LNCAP (cell line): ENCODE data around the gene RNF11.

Experiments used
- TF ChIP-seq, protein P1 (sequence below): fragments of 450-650 bp; IDR thresholded peaks from 2 replicates; pipeline ENCODE4 v1.5.1; 2017; ENCODE audit warnings: mild to moderate bottlenecking

Gene RNF11

DNA sequence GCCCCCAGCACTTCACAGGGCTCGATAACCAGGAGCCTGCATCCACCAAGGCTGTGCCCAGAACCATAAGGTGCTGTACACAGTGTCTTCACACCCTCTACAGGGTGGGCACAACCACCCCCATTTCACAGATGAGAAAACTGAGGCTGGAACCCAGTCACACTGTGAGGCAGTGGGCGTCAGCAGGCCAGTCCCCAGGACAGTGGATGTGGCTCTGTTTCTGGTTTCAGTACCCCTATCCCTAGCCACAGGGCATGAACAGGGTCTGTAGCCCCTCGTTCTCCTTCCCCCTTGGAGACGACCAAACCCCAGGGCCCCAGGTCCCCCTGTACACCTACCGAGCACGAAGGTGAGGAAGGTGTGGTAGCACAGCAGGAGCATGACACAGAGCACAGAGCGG, 66.7 kb downstream of the RNF11 start:
- TF ChIP-seq, protein P1, sequence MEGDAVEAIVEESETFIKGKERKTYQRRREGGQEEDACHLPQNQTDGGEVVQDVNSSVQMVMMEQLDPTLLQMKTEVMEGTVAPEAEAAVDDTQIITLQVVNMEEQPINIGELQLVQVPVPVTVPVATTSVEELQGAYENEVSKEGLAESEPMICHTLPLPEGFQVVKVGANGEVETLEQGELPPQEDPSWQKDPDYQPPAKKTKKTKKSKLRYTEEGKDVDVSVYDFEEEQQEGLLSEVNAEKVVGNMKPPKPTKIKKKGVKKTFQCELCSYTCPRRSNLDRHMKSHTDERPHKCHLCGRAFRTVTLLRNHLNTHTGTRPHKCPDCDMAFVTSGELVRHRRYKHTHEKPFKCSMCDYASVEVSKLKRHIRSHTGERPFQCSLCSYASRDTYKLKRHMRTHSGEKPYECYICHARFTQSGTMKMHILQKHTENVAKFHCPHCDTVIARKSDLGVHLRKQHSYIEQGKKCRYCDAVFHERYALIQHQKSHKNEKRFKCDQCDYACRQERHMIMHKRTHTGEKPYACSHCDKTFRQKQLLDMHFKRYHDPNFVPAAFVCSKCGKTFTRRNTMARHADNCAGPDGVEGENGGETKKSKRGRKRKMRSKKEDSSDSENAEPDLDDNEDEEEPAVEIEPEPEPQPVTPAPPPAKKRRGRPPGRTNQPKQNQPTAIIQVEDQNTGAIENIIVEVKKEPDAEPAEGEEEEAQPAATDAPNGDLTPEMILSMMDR, result no peak

DNA sequence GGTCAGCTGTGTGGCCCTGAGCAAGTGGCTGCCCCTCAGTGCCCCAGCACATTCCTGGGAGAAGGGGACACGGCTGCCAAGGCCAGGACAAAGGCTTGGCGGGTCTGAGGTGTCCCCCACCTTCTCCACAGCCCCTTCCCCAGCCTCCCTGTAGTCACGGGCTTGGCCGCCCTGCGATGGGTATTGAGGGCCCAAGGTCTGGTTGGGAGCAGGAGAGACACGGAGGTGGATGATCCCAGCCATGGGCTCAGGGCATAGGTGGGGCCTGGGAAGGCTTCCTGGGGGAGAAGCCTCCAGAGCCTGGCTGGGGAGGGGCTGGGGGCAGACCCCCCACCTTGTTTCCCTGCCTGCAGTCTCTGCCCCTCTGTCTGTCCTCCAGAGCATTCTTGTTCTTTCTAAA, 67.2 kb downstream of the RNF11 start:
- TF ChIP-seq, protein P1, result no peak

DNA sequence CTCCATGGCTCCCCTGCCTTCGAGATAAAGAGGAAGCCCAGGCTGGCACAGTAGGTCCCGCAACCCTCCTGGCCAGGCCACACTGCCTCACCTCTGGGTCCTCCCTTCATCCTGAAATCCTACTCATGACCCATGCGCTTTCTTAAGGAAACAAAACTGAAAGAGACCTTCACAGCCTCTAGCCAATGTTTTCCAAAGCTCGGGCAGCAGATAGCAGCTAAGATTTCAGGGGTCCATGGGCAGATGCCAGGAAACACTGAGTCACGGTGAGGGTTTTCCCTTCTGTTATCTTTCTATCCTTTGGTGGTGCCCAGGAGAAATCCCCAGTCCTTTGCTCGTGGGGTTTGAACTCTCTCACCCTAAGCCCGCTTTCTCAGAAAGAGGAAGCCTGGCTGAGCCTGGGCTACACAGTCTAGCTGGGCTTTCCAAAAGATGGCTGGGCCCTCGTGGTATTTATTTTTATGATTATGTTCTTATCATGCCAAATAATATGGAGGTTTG, 67.7 kb downstream of the RNF11 start:
- TF ChIP-seq, protein P1, result no peak

DNA sequence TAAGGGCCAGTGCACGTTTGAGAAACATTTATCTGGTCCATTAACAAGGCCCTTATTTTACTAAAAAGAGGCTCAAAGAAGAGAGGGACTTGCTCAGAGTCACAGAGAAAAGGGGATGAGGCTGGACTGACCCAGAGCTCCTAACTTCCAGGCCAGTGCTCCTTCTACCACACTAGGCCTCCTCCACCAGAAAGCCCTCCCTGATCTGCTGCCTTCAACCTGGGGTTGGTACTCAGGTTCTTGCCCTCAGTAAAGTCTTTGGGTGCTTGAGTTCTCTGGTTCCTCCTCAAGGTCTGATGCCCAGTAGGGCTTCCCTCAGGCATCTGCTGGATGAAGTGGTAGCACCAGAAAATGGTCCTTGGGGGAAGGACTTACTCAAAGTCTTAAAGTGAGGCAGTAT, 68.3 kb downstream of the RNF11 start:
- TF ChIP-seq, protein P1, result no peak

DNA sequence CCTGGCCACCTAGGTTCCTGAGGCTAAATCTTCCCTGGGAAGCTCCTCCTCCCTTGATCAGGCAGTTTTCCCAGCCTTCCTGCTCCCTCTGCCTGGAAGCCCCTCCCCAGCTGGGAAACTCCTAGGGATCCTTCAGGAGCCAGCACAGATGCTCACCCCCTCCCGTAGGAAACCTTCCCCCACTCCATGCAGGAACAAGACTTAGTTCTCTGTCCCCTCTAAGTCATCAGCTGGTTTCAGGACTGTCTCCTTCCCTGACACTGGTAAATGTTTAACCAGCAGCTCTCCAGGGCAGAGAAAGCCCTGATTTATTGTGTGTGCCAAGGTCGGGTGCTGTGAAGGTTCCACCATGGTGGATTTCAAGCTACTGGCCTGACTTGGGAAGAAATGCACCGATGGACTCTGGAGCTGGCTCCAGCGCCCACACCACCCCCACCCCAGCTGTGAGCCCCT, 69.3 kb downstream of the RNF11 start:
- TF ChIP-seq, protein P1, result no peak

DNA sequence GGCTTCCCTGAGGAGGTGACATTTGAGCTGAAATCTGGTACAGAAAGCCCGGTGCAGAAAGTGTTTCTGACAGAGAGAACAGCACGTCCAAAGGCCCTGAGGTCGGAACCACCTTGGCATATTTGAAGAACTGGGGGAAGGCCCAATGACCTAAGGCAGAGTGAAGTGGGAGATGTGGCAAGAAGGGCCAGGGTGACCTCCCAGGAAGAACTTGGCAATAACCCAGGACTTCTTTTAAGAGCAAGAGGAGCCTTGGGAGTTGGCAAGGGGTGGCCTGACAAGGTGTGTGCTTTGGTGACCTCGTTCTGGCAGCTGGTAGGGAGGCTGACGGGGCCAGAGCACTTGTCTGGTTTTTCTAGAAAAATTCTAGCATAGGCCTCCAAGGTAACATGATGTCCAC, 70.9 kb downstream of the RNF11 start:
- TF ChIP-seq, protein P1, result no peak

DNA sequence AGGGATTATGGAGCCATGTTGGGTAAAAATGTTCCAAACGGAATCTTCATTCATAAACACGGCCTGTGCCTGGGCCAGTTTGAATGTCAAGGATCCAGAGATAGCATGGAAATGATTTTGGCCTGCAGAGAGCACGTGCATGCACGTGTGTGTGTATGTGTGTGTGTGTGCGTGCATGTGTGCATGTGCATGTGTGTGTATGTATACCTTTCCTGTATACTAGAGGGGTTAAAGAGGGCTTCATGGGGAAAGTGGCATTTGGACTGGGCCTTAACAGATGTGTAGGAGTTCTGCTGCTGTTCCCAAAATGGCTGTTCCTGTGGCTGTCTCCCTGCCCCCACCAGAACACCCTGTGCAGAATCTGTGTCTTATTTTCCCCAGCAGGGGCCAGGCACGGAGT, 72.6 kb downstream of the RNF11 start:
- TF ChIP-seq, protein P1, result no peak

DNA sequence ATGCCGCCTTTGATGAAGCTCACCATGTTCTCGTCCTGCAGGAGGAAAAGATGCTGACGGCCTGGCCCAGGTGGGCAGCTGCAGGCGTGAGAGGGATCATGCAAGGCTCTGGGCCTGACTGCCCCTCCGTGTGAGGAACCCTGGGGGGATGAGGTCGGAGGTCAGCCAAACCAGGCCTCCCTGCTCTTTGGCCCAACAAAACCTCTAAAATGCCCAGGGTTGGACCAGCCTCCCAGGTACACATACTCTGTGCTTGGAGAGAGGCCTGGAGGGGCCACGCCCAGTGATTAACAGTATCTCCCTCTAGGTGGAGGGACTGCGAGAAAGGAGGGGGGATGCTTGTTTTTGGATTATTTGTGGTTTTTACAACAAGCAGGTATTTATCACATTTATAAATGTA, 73.2 kb downstream of the RNF11 start:
- TF ChIP-seq, protein P1, result no peak
